Measurements from ENCODE around the gene ALPG. TPM values are rescaled to one million over a fixed set of nuclear protein-coding genes. Genes with fewer than 3 reads are reported as not detected.
"Not testable (repeated sequence)": the region's sequence is repeated elsewhere in the genome, so short reads cannot be mapped to it uniquely, and the experiment has no call there.

ALPG gene
- total RNA-seq, 2 experiments from 2014 or later, result not detected

- Mint-ChIP-seq H3K27me3 (ENCODE audit: low read depth) (no peaks in the 10 kb centered on the region), H3K36me3 (ENCODE audit: low read depth) (no peaks in the 10 kb centered on the region), H3K9me3 (no peaks in the 10 kb centered on the region), H3K4me3 (no peak overlapping the region), H3K4me1 (ENCODE audit: low read depth) (peaks cover under 1% of the 10 kb centered on the region), H3K27ac (no peak overlapping the region)
- no peak for DNase-seq
- intact Hi-C loops (cut with micrococcal nuclease), result no loop called here
- CTCF ChIA-PET, result interaction anchor here (0.6 to 1.8 kb wide), 3 partner anchors 10 to 582 kb away, joined by 3 to 4 read pairs (median 3); no protein-coding TSS in a partner anchor
Measured at GRCh38 chr2:232434563-232435374, 28.1 kb downstream of the ALPG start.

- no peak overlapping the region for H3K27ac Mint-ChIP-seq
- no peaks in the 10 kb centered on the region for H3K27me3 Mint-ChIP-seq (ENCODE audit: low read depth)
- DNase-seq, result no peak
- H3K4me3 Mint-ChIP-seq, result no peak overlapping the region
- peaks cover 5% of the 10 kb centered on the region for H3K4me1 Mint-ChIP-seq (ENCODE audit: low read depth)
- no peaks in the 10 kb centered on the region for H3K36me3 Mint-ChIP-seq (ENCODE audit: low read depth)
- intact Hi-C loops (cut with micrococcal nuclease), result no loop called here
- CTCF ChIA-PET, result interaction anchor here (0.6 to 1.8 kb wide), 4 partner anchors 9 to 583 kb away, joined by 3 to 4 read pairs (median 3); no protein-coding TSS in a partner anchor
- no peaks in the 10 kb centered on the region for H3K9me3 Mint-ChIP-seq
Measured at GRCh38 chr2:232435375-232435648, 28.7 kb downstream of the ALPG start.

DNA sequence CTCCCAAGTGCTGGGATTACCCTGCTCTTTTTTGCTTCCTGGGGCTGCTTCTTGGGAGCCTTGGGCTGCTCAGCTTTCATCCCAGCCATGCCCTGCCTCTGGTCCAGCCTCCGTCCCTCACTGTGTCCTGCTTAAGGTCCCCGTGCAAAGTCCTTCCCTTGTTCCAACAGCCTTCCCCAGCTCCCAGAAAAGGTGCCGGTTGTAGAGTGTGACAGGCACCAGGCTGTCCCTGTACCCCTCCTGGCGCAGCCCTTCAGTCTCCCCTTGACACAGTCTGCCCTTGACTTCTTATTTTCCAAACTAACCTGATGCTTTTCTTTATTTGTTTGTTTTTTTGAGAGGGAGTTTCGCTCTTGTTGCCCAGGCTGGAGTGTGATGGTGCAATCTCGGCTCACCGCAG is 29.2 kb downstream of the ALPG start:
- intact Hi-C loops (cut with micrococcal nuclease), result no loop called here
- no peak for DNase-seq
- no peak overlapping the region for H3K4me3 Mint-ChIP-seq
- no peaks in the 10 kb centered on the region for H3K36me3 Mint-ChIP-seq (ENCODE audit: low read depth)
- H3K27ac Mint-ChIP-seq, result no peak overlapping the region
- H3K27me3 Mint-ChIP-seq (ENCODE audit: low read depth), result no peaks in the 10 kb centered on the region
- H3K9me3 Mint-ChIP-seq, result no peaks in the 10 kb centered on the region
- H3K4me1 Mint-ChIP-seq (ENCODE audit: low read depth), result peaks cover 6% of the 10 kb centered on the region
- CTCF ChIA-PET, result interaction anchor here (0.9 to 1.8 kb wide), 3 partner anchors 9 to 583 kb away, joined by 3 to 4 read pairs (median 3); no protein-coding TSS in a partner anchor

DNA sequence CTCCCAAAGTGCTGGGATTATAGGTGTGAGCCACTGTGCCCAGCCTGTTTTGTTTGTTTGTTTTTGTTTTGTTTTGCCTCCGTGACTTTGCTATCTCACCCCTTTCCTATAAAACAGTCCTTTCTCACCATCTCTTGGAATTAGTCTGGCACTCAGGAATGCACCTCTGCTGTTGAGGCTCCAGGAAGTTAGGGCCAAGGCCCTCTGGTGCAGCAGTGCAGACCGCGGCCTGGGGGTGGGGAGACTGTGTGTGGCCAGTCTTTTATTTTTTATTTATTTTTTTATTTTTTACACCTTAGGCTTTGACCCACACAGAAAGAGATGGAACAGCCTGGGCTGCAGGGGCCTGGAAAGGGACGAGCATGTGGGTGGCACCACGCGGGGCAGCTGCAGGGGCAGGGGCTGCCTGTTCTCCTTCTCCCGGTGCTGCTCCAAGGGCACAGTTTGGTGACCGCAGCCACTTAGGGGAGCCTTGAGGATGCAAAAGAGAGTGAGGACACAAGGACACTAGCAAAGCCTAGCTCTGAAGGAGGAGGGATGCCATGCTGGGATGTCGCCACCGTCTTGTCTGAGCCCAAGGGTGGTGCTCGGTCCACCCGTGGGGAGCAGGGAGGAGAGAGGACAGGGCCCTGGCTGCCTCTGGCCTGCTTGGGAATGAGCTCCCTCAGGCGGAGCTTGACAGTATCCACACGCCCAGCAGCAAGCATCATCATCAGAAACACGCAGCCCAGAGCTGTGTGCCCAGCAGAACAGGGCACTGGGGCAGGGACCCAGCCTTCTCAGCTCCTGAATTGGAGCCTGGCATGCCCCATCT is 29.9 kb downstream of the ALPG start:
- no peak overlapping the region for H3K27ac Mint-ChIP-seq
- no peaks in the 10 kb centered on the region for H3K27me3 Mint-ChIP-seq (ENCODE audit: low read depth)
- CTCF ChIA-PET, result interaction anchor here (0.6 to 1.7 kb wide), 6 partner anchors 9 to 534 kb away, joined by 3 to 8 read pairs (median 3); no protein-coding TSS in a partner anchor
- no peak for DNase-seq
- intact Hi-C loops (cut with micrococcal nuclease), result no loop called here
- no peak overlapping the region for H3K4me3 Mint-ChIP-seq
- no peaks in the 10 kb centered on the region for H3K36me3 Mint-ChIP-seq (ENCODE audit: low read depth)
- peaks cover 6% of the 10 kb centered on the region for H3K4me1 Mint-ChIP-seq (ENCODE audit: low read depth)
- no peaks in the 10 kb centered on the region for H3K9me3 Mint-ChIP-seq

- CTCF ChIA-PET, result interaction anchor here (0.6 to 1.7 kb wide), 6 partner anchors 9 to 535 kb away, joined by 3 to 8 read pairs (median 3); no protein-coding TSS in a partner anchor
- no peak overlapping the region for H3K4me3 Mint-ChIP-seq
- H3K27me3 Mint-ChIP-seq (ENCODE audit: low read depth), result no peaks in the 10 kb centered on the region
- H3K4me1 Mint-ChIP-seq (ENCODE audit: low read depth), result peaks cover 6% of the 10 kb centered on the region
- no peak for DNase-seq
- H3K9me3 Mint-ChIP-seq, result no peaks in the 10 kb centered on the region
- H3K36me3 Mint-ChIP-seq (ENCODE audit: low read depth), result no peaks in the 10 kb centered on the region
- H3K27ac Mint-ChIP-seq, result no peak overlapping the region
- intact Hi-C loops (cut with micrococcal nuclease), result no loop called here
Measured at GRCh38 chr2:232437195-232437571, 30.5 kb downstream of the ALPG start.

DNA sequence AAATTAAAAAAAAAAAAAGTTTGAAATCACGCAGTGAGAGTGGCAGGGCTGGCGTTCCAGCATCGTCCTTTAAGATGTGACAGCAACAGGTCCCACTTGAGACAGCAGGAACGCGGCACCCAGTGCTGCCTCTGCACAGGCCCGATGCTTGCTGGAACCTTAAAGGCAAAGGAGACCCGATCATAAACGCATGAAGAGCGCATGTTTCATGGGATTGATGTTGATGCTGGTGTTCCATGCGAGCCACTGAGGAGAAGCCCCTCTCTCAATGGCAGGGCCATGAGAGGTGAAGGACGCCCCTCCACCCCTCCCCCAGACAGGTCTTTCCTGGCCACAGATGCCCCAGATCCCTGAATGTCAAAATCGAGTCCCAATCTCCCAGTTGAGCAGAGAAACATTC is 31.4 kb downstream of the ALPG start:
- no peaks in the 10 kb centered on the region for H3K27me3 Mint-ChIP-seq (ENCODE audit: low read depth)
- H3K4me1 Mint-ChIP-seq (ENCODE audit: low read depth), result peaks cover 6% of the 10 kb centered on the region
- CTCF ChIA-PET, result interaction anchor here (0.7 to 1.7 kb wide), 3 partner anchors 10 to 37 kb away, joined by 3 to 8 read pairs (median 3); no protein-coding TSS in a partner anchor
- DNase-seq, result no peak
- no peaks in the 10 kb centered on the region for H3K36me3 Mint-ChIP-seq (ENCODE audit: low read depth)
- H3K27ac Mint-ChIP-seq, result no peak overlapping the region
- intact Hi-C loops (cut with micrococcal nuclease), result no loop called here
- no peak overlapping the region for H3K4me3 Mint-ChIP-seq
- H3K9me3 Mint-ChIP-seq, result no peaks in the 10 kb centered on the region

- Mint-ChIP-seq H3K27ac (no peak overlapping the region), H3K27me3 (ENCODE audit: low read depth) (no peaks in the 10 kb centered on the region), H3K9me3 (no peaks in the 10 kb centered on the region), H3K4me1 (ENCODE audit: low read depth) (peaks cover 6% of the 10 kb centered on the region), H3K36me3 (ENCODE audit: low read depth) (no peaks in the 10 kb centered on the region), H3K4me3 (no peak overlapping the region)
- CTCF ChIA-PET, result interaction anchor here (0.7 to 2.0 kb wide), 17 partner anchors 9 to 670 kb away, joined by 3 to 14 read pairs (median 3); no protein-coding TSS in a partner anchor
- DNase-seq, result peak; percentile 54
- intact Hi-C loops (cut with micrococcal nuclease), result no loop called here
Measured at GRCh38 chr2:232438951-232439757, 32.5 kb downstream of the ALPG start.

GRCh38 chr2:232439758-232440135 is 33.1 kb downstream of the ALPG start:
- DNase-seq, result no peak
- no peaks in the 10 kb centered on the region for H3K9me3 Mint-ChIP-seq
- H3K27ac Mint-ChIP-seq, result no peak overlapping the region
- intact Hi-C loops (cut with micrococcal nuclease), result loop anchor here (1.0 to 2.0 kb wide), 5 partner anchors 104 to 587 kb away; partner anchors contain the start of gene NPPC
- H3K36me3 Mint-ChIP-seq (ENCODE audit: low read depth), result no peaks in the 10 kb centered on the region
- no peaks in the 10 kb centered on the region for H3K27me3 Mint-ChIP-seq (ENCODE audit: low read depth)
- H3K4me3 Mint-ChIP-seq, result no peak overlapping the region
- CTCF ChIA-PET, result interaction anchor here (0.7 to 2.0 kb wide), 15 partner anchors 10 to 587 kb away, joined by 3 to 14 read pairs (median 3); no protein-coding TSS in a partner anchor
- peaks cover 6% of the 10 kb centered on the region for H3K4me1 Mint-ChIP-seq (ENCODE audit: low read depth)

- H3K27ac Mint-ChIP-seq; H3K4me3 Mint-ChIP-seq; H3K36me3 Mint-ChIP-seq (ENCODE audit: low read depth); H3K27me3 Mint-ChIP-seq (ENCODE audit: low read depth); H3K4me1 Mint-ChIP-seq (ENCODE audit: low read depth); H3K9me3 Mint-ChIP-seq: not testable (repeated sequence)
- CTCF ChIA-PET, result interaction anchor here (0.7 to 2.0 kb wide), 11 partner anchors 13 to 539 kb away, joined by 3 to 14 read pairs (median 4); no protein-coding TSS in a partner anchor
- intact Hi-C loops (cut with micrococcal nuclease), result loop anchor here (1.0 to 2.0 kb wide), 5 partner anchors 105 to 588 kb away; partner anchors contain the start of gene NPPC
- peak; percentile 92 for DNase-seq
Measured at GRCh38 chr2:232440220-232441018, 33.8 kb downstream of the ALPG start.

GRCh38 chr2:232441147-232441651 is 34.6 kb downstream of the ALPG start:
- Mint-ChIP-seq H3K36me3 (ENCODE audit: low read depth) (no peaks in the 10 kb centered on the region), H3K9me3 (no peaks in the 10 kb centered on the region), H3K4me3 (no peak overlapping the region), H3K27me3 (ENCODE audit: low read depth) (no peaks in the 10 kb centered on the region), H3K4me1 (ENCODE audit: low read depth) (peaks cover 6% of the 10 kb centered on the region), H3K27ac (no peak overlapping the region)
- CTCF ChIA-PET, result interaction anchor here (0.7 to 1.6 kb wide), 4 partner anchors 14 to 540 kb away, joined by 3 to 7 read pairs (median 3); no protein-coding TSS in a partner anchor
- intact Hi-C loops (cut with micrococcal nuclease), result loop anchor here (2.0 kb wide), 2 partner anchors 114 to 588 kb away; no protein-coding TSS in a partner anchor
- no peak for DNase-seq

- CTCF ChIA-PET, result interaction anchor here (0.6 to 1.6 kb wide), 4 partner anchors 14 to 540 kb away, joined by 3 to 7 read pairs (median 3); no protein-coding TSS in a partner anchor
- not testable (repeated sequence) for H3K36me3 Mint-ChIP-seq (ENCODE audit: low read depth)
Measured at GRCh38 chr2:232441922-232442321, 35.3 kb downstream of the ALPG start.

More at GRCh38 chr2:232441922-232442321, 35.3 kb downstream of the ALPG start:
- not testable (repeated sequence) for H3K27me3 Mint-ChIP-seq (ENCODE audit: low read depth); H3K27ac Mint-ChIP-seq; H3K4me1 Mint-ChIP-seq (ENCODE audit: low read depth); H3K9me3 Mint-ChIP-seq; H3K4me3 Mint-ChIP-seq; DNase-seq
- intact Hi-C loops (cut with micrococcal nuclease), result loop anchor here (2.0 kb wide), 2 partner anchors 115 to 589 kb away; no protein-coding TSS in a partner anchor

Data from activated naive CD4-positive, alpha-beta T cell treated with anti-CD3 and anti-CD28 coated beads for 36 hours (primary cell).